ENCODE measurements around the gene STRA6.

DNA sequence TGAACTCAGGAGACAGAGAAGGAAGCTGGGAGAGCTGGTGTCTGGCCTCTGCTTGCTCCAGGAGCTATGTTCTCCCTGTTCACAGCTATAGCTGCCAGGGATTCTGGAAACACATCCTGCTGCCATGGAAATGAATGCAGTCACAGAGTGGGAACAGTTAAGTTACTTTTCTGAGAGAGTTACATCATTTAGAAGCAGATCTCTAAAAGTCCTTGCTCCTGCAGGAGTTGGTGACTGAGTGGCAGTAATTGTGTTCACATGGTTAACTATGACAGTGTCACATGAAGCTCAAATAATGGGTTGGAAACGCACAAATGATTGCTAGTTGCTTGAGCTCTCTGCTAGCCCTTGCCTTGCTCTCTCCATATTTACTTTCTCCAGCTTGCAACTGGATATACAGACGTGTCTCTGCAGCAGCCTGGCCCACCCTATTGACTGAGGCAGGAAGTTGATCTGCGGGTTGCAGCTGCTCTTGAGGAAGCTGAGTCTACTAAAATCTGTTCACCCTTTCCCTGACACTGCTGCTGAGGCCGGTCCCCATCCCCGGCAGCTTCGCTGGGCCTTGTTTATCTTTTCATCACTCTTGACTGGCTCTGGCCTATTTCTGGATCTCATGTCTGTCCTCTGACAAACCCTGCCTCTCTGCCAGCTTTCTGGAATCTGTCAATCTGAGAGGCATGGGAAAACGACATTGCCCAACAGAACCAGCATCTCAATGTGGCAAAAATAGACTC is 45.7 kb downstream of the STRA6 start:
- TF ChIP-seq POLR2AphosphoS5 (IDR thresholded peaks at IDR 0.05; ENCODE audit: borderline replicate concordance, low read depth, low read length) (no peak), EZH2 (IDR thresholded peaks at IDR 0.05) (no peak), FOXP2 (optimal IDR thresholded peaks at IDR 0.05; ENCODE audit: control extremely low read depth, extremely low read length, insufficient read depth) (no peak)
